Heart right ventricle (tissue), 16 donors: ENCODE measurements around the gene SYTL1. TPM values are rescaled to one million over a fixed set of nuclear protein-coding genes. Genes with fewer than 3 reads are reported as not detected.

Experiments used
- ATAC-seq, 8 donors: fragments of 200-7000 bp; cut with Tn5 transposase; one replicate each; pipeline ENCODE4 v1.9.1; 2020; ENCODE audit warnings: mild to moderate bottlenecking in 8 of 8, moderate library complexity in 8 of 8, moderate number of reproducible peaks in 1 of 8
- DNase-seq, 2 donors: peaks; one replicate each; pipeline ENCODE4 v3.0.0-alpha.2; 2020
- H3K27ac ChIP-seq, 10 donors: fragments of 200-600 bp; sonication (generic) in 2 of 10; one replicate each; pipeline versions ENCODE4 v1.5.0 to v1.8.0; 2020 to 2022; ENCODE audit warnings: mild to moderate bottlenecking in 3 of 10
- H3K27me3 ChIP-seq, 7 donors: fragments of 200-600 bp; one replicate each; pipeline ENCODE4 v1.8.0; 2021 to 2022; ENCODE audit warnings: mild to moderate bottlenecking in 2 of 7
- H3K36me3 ChIP-seq, 9 donors: fragments of 200-600 bp; sonication (generic) in 1 of 9; one replicate each; pipeline versions ENCODE4 v1.5.0 to v1.8.0; 2020 to 2022; ENCODE audit warnings: mild to moderate bottlenecking in 2 of 9
- H3K4me1 ChIP-seq, 9 donors: fragments of 200-600 bp; sonication (generic) in 1 of 9; one replicate each; pipeline versions ENCODE4 v1.5.0 to v1.8.0; 2020 to 2022; ENCODE audit warnings: mild to moderate bottlenecking in 4 of 9
- H3K4me3 ChIP-seq, 10 donors: fragments of 200-600 bp; sonication (generic) in 2 of 10; one replicate each; pipeline versions ENCODE4 v1.5.0 to v1.8.0; 2020 to 2022; ENCODE audit warnings: mild to moderate bottlenecking in 7 of 10, moderate library complexity in 2 of 10
- H3K9me3 ChIP-seq, 11 donors: fragments of 200-600 bp in 10 of 11; sonication (generic) in 2 of 11; one replicate each; pipeline versions ENCODE4 v1.5.0 to v1.8.0; 2013 to 2022; ENCODE audit warnings: mild to moderate bottlenecking in 2 of 11, control low read depth in 1 of 11, moderate library complexity in 1 of 11
- WGBS, 2 donors: extraction: QIAGEN DNeasy Blood & Tissue Kit; methylation state at CpG; one replicate each; pipeline ENCODE4 v1.1.7; 2013; ENCODE audit warnings: inconsistent platforms in 1 of 2; 5-methylcytosine and 5-hydroxymethylcytosine counted together
- intact Hi-C, 10 donors: fragments of 100-400 bp; cut with DNase I; formaldehyde crosslinking; loops; one replicate each; pipeline versions ENCODE4 v1.11.1 to v1.14.2; 2022
- polyA plus RNA-seq, 2 donors: library from polyadenylated mRNA; stranded (reverse); fragments of 200-250 nt; gene quantifications; one replicate each; pipeline ENCODE4 v1.2.3, GENCODE V29; 2013
- total RNA-seq, 10 donors: library from RNA; stranded (reverse); fragmentation: NEBNext Ultra II Directional in 3 of 10; extraction: Animal tissue kit (Norgen Biotek cat#: 25700) in 3 of 10; gene quantifications; one replicate each; pipeline versions ENCODE4 v1.2.1 to v1.2.4, GENCODE V29; 2021 to 2023
- TF ChIP-seq, protein P1 (sequence below), 9 donors: fragments of 200-600 bp; sonication (generic) in 2 of 9; IDR thresholded peaks; one replicate each; pipeline versions ENCODE4 v1.5.0 to v1.8.0; 2021 to 2022; ENCODE audit warnings: antibody characterized with exemption in 9 of 9, mild to moderate bottlenecking in 5 of 9, moderate library complexity in 1 of 9
- donor health status: Arrhythmogenic right ventricular cardiomyopathy.
- donor health status: ischemic (EF 13 %, LVEDD 7.1; RV severe dilation, severe dysfunction).
- donor health status: healthy with polysubstance abuse.
- donor health status: DM: no; HTN: yes; CAD: no.
- donor health status: DM: no; HTN: no; CAD: no.
- donor health status: ischemic (EF 25% LVEDD 6.9; RV normal size, moderate dysfunction).
- donor health status: ischemic (EF 25% LVEDD 5.7; RV mildly dilated, moderate dysfunction).
- donor health status: healthy.
- donor health status: DM: yes; HTN: yes; CAD: no.
- donor health status: Ischemic cardiomyopathy.
- donor health status: ischemic (EF 35%, LVEDD 5.7; RV mildly dilated, moderate dysfunction).
- donor health status: nonischemic (EF 11% LVEDD 7.7; RV severe dilation, severe dysfunction).
- donor health status: DM: yes; HTN: yes; CAD: no.
- donor health status: PGD.
- donor health status: ischemic (EF 29% LVEDD 5.4; RV normal size, mild dysfunction).
- donor health status: nonischemic (EF 23%, LVEDD 6.1; RV moderate dilation, normal function).

The SYTL1 gene
- total and polyA plus RNA-seq, 12 donors = 0.30 to 4.3 (median 0.68) TPM

DNA sequence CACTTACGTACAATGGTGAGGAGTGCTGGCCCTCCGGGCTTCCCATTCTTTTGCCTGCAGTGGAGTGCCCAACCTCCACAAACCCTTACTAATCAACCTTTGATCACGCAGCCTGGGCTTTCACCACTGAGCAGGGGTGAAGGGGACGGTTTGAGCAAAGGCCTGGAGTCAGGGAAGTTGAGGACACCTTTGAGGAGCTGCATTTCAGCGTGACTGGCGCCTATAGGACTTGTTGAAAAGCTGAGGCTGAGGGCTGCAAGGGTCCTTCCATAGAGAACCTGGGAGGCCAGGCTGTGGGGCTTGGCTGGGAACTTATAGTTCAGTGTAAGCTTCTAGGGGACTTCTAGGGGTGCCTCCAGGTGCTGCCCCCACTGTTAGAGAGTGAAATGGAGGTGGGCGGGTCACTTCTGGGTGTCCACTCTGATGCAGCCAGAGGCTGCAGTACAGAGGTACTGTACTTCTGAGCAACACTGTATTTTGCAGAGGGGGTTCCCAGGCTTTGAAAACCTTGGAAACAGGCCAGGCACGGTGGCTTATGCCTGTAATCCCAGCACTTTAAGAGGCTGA, 9.8 kb downstream of the SYTL1 start:
- ATAC-seq (peak in 2 of 8 donors; percentile 1 to 2), DNase-seq (no peak)
- intact Hi-C loops = loop anchor here in 2 of 10 donors (10.0 kb wide), 1 partner anchor 47 kb away; no protein-coding TSS in a partner anchor
- no peaks in the 10 kb centered on the region for H3K27me3 ChIP-seq
- H3K9me3 ChIP-seq = no peaks in the 10 kb centered on the region
- peak overlapping the region in 6 of 10 donors; percentile 29 to 59 (median 51) for H3K4me3 ChIP-seq
- 49 to 50% methylated on average over 8 of the region's 8 CpGs for WGBS, 2 donors
- H3K4me1 ChIP-seq = peaks cover 14 to 32% (median 26%) of the 10 kb centered on the region in 9 donors
- TF ChIP-seq, protein P1, sequence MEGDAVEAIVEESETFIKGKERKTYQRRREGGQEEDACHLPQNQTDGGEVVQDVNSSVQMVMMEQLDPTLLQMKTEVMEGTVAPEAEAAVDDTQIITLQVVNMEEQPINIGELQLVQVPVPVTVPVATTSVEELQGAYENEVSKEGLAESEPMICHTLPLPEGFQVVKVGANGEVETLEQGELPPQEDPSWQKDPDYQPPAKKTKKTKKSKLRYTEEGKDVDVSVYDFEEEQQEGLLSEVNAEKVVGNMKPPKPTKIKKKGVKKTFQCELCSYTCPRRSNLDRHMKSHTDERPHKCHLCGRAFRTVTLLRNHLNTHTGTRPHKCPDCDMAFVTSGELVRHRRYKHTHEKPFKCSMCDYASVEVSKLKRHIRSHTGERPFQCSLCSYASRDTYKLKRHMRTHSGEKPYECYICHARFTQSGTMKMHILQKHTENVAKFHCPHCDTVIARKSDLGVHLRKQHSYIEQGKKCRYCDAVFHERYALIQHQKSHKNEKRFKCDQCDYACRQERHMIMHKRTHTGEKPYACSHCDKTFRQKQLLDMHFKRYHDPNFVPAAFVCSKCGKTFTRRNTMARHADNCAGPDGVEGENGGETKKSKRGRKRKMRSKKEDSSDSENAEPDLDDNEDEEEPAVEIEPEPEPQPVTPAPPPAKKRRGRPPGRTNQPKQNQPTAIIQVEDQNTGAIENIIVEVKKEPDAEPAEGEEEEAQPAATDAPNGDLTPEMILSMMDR (IDR thresholded peaks at IDR 0.05) = no peak
- peaks cover 4 to 41% (median 16%) of the 10 kb centered on the region in 9 donors for H3K36me3 ChIP-seq
- peak overlapping the region in 5 of 10 donors; percentile 4 to 59 (median 55) for H3K27ac ChIP-seq

DNA sequence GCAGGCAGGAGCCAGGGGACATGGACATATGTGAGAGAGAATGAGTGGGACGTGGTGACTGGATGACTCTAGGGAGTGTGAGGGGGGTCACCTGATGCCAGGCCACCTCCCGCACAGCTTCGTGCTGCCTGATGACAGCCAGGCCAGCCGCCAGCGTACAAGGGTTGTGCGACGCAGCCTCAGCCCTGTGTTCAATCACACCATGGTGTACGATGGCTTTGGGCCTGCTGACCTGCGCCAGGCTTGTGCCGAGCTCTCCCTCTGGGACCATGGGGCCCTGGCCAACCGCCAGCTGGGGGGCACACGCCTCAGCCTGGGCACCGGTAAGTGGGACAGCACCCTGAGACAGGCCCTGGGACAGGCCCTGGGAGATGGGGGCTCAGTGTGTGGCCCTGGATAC, 11.3 kb downstream of the SYTL1 start:
- peak in 2 of 8 donors; percentile 4 to 13 for ATAC-seq
- no peak overlapping the region for H3K27ac ChIP-seq
- intact Hi-C loops = loop anchor here in 2 of 10 donors (10.0 kb wide), 1 partner anchor 48 kb away; no protein-coding TSS in a partner anchor
- H3K27me3 ChIP-seq = no peaks in the 10 kb centered on the region
- H3K36me3 ChIP-seq = peaks cover 4 to 57% (median 26%) of the 10 kb centered on the region in 9 donors
- 85 to 91% methylated on average over 13 of the region's 13 CpGs for WGBS, 2 donors
- no peak for DNase-seq
- TF ChIP-seq, protein P1 (IDR thresholded peaks at IDR 0.05) = no peak
- no peak overlapping the region for H3K4me3 ChIP-seq
- H3K4me1 ChIP-seq = peaks cover 17 to 46% (median 28%) of the 10 kb centered on the region in 9 donors
- no peaks in the 10 kb centered on the region for H3K9me3 ChIP-seq

DNA sequence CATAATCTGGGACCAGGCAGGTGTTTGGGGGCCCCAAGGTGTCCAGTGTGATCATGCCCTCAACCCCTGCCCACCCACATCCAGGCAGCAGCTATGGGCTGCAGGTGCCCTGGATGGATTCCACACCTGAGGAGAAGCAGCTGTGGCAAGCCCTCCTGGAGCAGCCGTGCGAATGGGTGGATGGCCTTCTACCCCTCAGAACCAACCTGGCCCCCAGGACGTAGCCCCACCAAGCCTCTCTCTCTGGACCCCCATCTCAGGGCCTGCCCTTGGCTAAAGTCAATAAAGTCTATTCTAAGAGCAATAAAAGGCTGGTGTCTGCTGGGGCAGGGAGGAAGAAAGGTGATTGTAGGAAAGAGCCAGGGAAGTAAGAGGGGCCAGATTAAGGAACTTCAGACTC, 11.8 kb downstream of the SYTL1 start:
- Histone ChIP-seq H3K9me3 (no peaks in the 10 kb centered on the region), H3K4me3 (no peak overlapping the region), H3K27ac (no peak overlapping the region), H3K27me3 (no peaks in the 10 kb centered on the region), H3K4me1 (peaks cover 17 to 46% (median 28%) of the 10 kb centered on the region in 9 donors), H3K36me3 (peaks cover 4 to 61% (median 31%) of the 10 kb centered on the region in 9 donors)
- ATAC-seq (no peak), DNase-seq (no peak)
- 86 to 92% methylated on average over 3 of the region's 3 CpGs for WGBS, 2 donors
- TF ChIP-seq, protein P1 (IDR thresholded peaks at IDR 0.05) = no peak
- intact Hi-C loops = loop anchor here in 2 of 10 donors (10.0 kb wide), 1 partner anchor 49 kb away; no protein-coding TSS in a partner anchor

GRCh38 chr1:27355683-27356082, 13.9 kb downstream of the SYTL1 start:
- Histone ChIP-seq H3K9me3 (no peaks in the 10 kb centered on the region), H3K36me3 (peaks cover 6 to 82% (median 40%) of the 10 kb centered on the region in 9 donors), H3K27ac (no peak overlapping the region), H3K4me3 (no peak overlapping the region), H3K4me1 (peaks cover 6 to 34% (median 15%) of the 10 kb centered on the region in 9 donors), H3K27me3 (no peaks in the 10 kb centered on the region)
- 95 to 97% methylated on average over 5 of the region's 5 CpGs for WGBS, 2 donors
- intact Hi-C loops = loop anchor here in 8 of 10 donors (5.0 to 10.0 kb wide), 2 partner anchors 37 to 51 kb away; partner anchors contain the start of gene GPR3 (in 8 of the 8)
- TF ChIP-seq, protein P1 (IDR thresholded peaks at IDR 0.05) = no peak
- ATAC-seq = no peak
- DNase-seq = no peak
